Liver (tissue), 9 donors: ENCODE data around the gene IGFBP1. TPM values are rescaled to one million over a fixed set of nuclear protein-coding genes. Genes with fewer than 3 reads are reported as not detected.

Experiments used
- DNase-seq: peaks from one replicate; pipeline ENCODE4 v3.0.0-alpha.2; 2017; ENCODE audit warnings: low spot score
- H3K27ac ChIP-seq, 2 donors: one replicate each; pipeline ENCODE4 v1.7.0; 2013; ENCODE audit warnings: inconsistent platforms in 2 of 2, low read length in 2 of 2, control low read depth in 1 of 2, low read depth in 1 of 2, mild to moderate bottlenecking in 1 of 2
- H3K27me3 ChIP-seq, 4 donors: one replicate each; pipeline versions ENCODE4 v1.6.1 to v1.7.0; 2013; ENCODE audit warnings: low read length in 3 of 4, inconsistent platforms in 1 of 4, mild to moderate bottlenecking in 1 of 4, moderate library complexity in 1 of 4; ENCODE audit not compliant: control insufficient read depth in 4 of 4, insufficient read depth in 4 of 4
- H3K36me3 ChIP-seq, 4 donors: one replicate each; pipeline versions ENCODE4 v1.6.1 to v1.7.0; 2013; ENCODE audit warnings: low read length in 3 of 4, mild to moderate bottlenecking in 3 of 4, low read depth in 1 of 4, moderate library complexity in 1 of 4; ENCODE audit not compliant: control insufficient read depth in 4 of 4, insufficient read depth in 3 of 4
- H3K4me1 ChIP-seq, 4 donors: one replicate each; pipeline versions ENCODE4 v1.6.1 to v1.7.0; 2013; ENCODE audit warnings: low read length in 3 of 4, mild to moderate bottlenecking in 3 of 4, moderate library complexity in 1 of 4; ENCODE audit not compliant: control insufficient read depth in 4 of 4, insufficient read depth in 4 of 4
- H3K4me3 ChIP-seq, 3 donors: one replicate each; pipeline versions ENCODE4 v1.6.1 to v1.7.0; 2013; ENCODE audit warnings: low read length in 3 of 3, control low read depth in 1 of 3, low read depth in 1 of 3, mild to moderate bottlenecking in 1 of 3
- H3K9ac ChIP-seq, 2 donors: one replicate each; pipeline ENCODE4 v1.7.0; 2013; ENCODE audit warnings: low read length in 2 of 2, mild to moderate bottlenecking in 2 of 2, moderate library complexity in 2 of 2, control low read depth in 1 of 2, low read depth in 1 of 2
- H3K9me3 ChIP-seq, 4 donors: one replicate each; pipeline versions ENCODE4 v1.6.1 to v1.7.0; 2013; ENCODE audit warnings: low read length in 3 of 4; ENCODE audit not compliant: control insufficient read depth in 4 of 4
- EGR1 ChIP-seq, 2 donors: IDR thresholded peaks; 2 replicates each; pipeline ENCODE4 v1.6.1; 2016 to 2018; ENCODE audit warnings: antibody characterized with exemption in 2 of 2, low read depth in 2 of 2
- FOXA1 ChIP-seq: IDR thresholded peaks from 2 replicates; pipeline ENCODE4 v1.6.1; 2016; ENCODE audit warnings: antibody characterized with exemption
- FOXA2 ChIP-seq: IDR thresholded peaks from 2 replicates; pipeline ENCODE4 v1.6.1; 2016; ENCODE audit warnings: antibody characterized with exemption
- GABPA ChIP-seq, 2 donors: IDR thresholded peaks in 1 of 2; conservative IDR thresholded peaks in 1 of 2; 2 replicates each; pipeline ENCODE4 v1.6.1; 2016; ENCODE audit warnings: antibody characterized with exemption in 2 of 2, mild to moderate bottlenecking in 1 of 2, moderate library complexity in 1 of 2
- HNF4A ChIP-seq, 2 donors: conservative IDR thresholded peaks; 2 replicates each; pipeline ENCODE4 v1.6.1; 2016; ENCODE audit warnings: antibody characterized with exemption in 2 of 2, mild to moderate bottlenecking in 2 of 2
- HNF4G ChIP-seq: IDR thresholded peaks from 2 replicates; pipeline ENCODE4 v1.6.1; 2016; ENCODE audit warnings: antibody characterized with exemption
- JUND ChIP-seq, 2 donors: IDR thresholded peaks; 2 replicates each; pipeline ENCODE4 v1.6.1; 2016; ENCODE audit warnings: antibody characterized with exemption in 2 of 2
- MAX ChIP-seq: IDR thresholded peaks from 2 replicates; pipeline ENCODE4 v1.6.1; 2016; ENCODE audit warnings: antibody characterized with exemption
- NR2F2 ChIP-seq: IDR thresholded peaks from 2 replicates; pipeline ENCODE4 v1.6.1; 2016; ENCODE audit warnings: antibody characterized with exemption
- RAD21 ChIP-seq, 2 donors: IDR thresholded peaks; 2 replicates each; pipeline ENCODE4 v1.6.1; 2016; ENCODE audit warnings: antibody characterized with exemption in 2 of 2, mild to moderate bottlenecking in 2 of 2
- REST ChIP-seq: IDR thresholded peaks from 2 replicates; pipeline ENCODE4 v1.6.1; 2016; ENCODE audit warnings: antibody characterized with exemption, mild to moderate bottlenecking
- RXRA ChIP-seq, 2 donors: IDR thresholded peaks; 2 replicates each; pipeline ENCODE4 v1.6.1; 2017 to 2018; ENCODE audit warnings: antibody characterized with exemption in 2 of 2, mild to moderate bottlenecking in 1 of 2
- SP1 ChIP-seq: IDR thresholded peaks from 2 replicates; pipeline ENCODE4 v1.6.1; 2018; ENCODE audit warnings: antibody characterized with exemption, mild to moderate bottlenecking
- TAF1 ChIP-seq: conservative IDR thresholded peaks from 2 replicates; pipeline ENCODE4 v1.6.1; 2016; ENCODE audit warnings: antibody characterized with exemption, mild to moderate bottlenecking
- YY1 ChIP-seq: IDR thresholded peaks from 2 replicates; pipeline ENCODE4 v1.6.1; 2016; ENCODE audit warnings: antibody characterized with exemption, mild to moderate bottlenecking
- ZBTB33 ChIP-seq: IDR thresholded peaks from 2 replicates; pipeline ENCODE4 v1.6.1; 2016; ENCODE audit warnings: antibody characterized with exemption
- WGBS: extraction: QIAGEN DNeasy Blood & Tissue Kit; methylation state at CpG from one replicate; pipeline ENCODE4 v1.1.7; 2013; 5-methylcytosine and 5-hydroxymethylcytosine counted together
- polyA plus RNA-seq, 2 donors: library from polyadenylated mRNA; stranded (reverse) in 1 of 2; unstranded in 1 of 2; fragments of 200-250 nt in 1 of 2; fragments of >200 nt in 1 of 2; fragmentation: Nextera tagmentation in 1 of 2; extraction: Ambion mirVana in 1 of 2; gene quantifications; one replicate each; pipeline versions ENCODE4 v1.2.1 to v1.2.3, GENCODE V29; 2013 to 2015
- total RNA-seq, 2 donors: library from RNA; depleted of rRNA; stranded (reverse); fragments of >200 nt; gene quantifications; one replicate each; pipeline ENCODE4 v1.2.3, GENCODE V29; 2014
- TF ChIP-seq, protein P1 (sequence below): IDR thresholded peaks from 2 replicates; pipeline ENCODE4 v1.6.1; 2016; ENCODE audit warnings: antibody characterized with exemption
- TF ChIP-seq, protein P2 (sequence below): fragments of 150-350 bp; IDR thresholded peaks from 2 replicates; pipeline ENCODE4 v1.5.1; 2017; ENCODE audit warnings: improper control_type of control experiment, low read depth, low read length; ENCODE audit not compliant: missing input control
- donor health status: healthy.
- donor health status: healthy.
- donor health status: healthy.
- donor health status: healthy.
- donor health status: healthy.

The IGFBP1 gene
- total and polyA plus RNA-seq, 4 donors = 3.5 to 234 (median 63.6) TPM

DNA sequence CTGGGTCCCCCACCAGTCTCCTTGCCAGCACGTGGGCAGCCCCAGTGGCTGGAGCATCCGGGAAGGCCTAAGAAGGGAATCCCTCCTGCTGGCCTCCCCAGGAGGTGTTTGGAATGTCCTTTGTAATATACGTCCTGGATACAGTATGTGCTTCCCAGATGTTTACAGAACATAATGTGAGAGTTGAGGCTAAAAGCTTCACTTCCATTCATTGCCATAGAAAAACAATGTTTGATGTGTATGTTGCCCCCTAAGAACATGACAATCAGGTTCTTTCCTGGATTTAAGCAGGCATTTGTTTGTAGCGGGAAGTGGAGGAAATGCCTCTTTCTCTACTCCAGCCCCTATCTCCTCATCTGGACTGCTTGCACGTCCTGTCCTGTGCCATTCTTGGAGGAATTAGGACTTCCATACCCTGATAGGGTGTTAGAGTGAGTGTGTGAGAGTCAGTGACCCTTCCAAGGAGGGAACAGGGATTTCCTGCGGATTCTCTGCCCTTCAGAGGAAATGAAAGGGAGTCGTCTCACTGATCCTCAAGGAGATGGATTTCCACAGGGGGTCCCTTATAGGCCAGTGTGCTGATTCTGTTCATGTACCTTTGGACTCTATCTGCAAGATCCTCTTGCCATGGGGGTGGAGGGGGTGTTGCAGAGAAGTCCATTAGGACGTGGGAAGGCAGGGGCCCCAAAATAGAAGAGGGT, 1.2 kb downstream of the IGFBP1 start:
- H3K9me3 ChIP-seq = no peaks in the 10 kb centered on the region
- DNase-seq = no peak
- H3K4me1 ChIP-seq = peaks cover 0 to 36% (median 18%) of the 10 kb centered on the region in 4 donors
- WGBS = 38% methylated on average over 8 of the region's 8 CpGs
- peaks cover 0 to 9% (median 0%) of the 10 kb centered on the region in 4 donors for H3K36me3 ChIP-seq
- H3K27me3 ChIP-seq = no peaks in the 10 kb centered on the region
- H3K4me3 ChIP-seq = peak overlapping the region; percentile 25 to 64 (median 44)
- peak overlapping the region; percentile 65 to 98 for H3K9ac ChIP-seq
- TF ChIP-seq FOXA1 = no peak
- TF ChIP-seq RXRA (IDR thresholded peaks at IDR 0.05) = no peak
- no peak for TF ChIP-seq YY1
- TF ChIP-seq HNF4G = no peak
- TF ChIP-seq HNF4A (conservative IDR thresholded peaks at IDR 0.05) = peak; percentile 23 to 41
- peak; percentile 27 to 28 for TF ChIP-seq EGR1 (IDR thresholded peaks at IDR 0.05; ENCODE audit: low read depth in 2 of 2)
- TF ChIP-seq JUND (IDR thresholded peaks at IDR 0.05) = peak in 1 of 2 donors; percentile 10
- TF ChIP-seq GABPA (IDR thresholded peaks at IDR 0.05 in 1 of 2, conservative IDR thresholded peaks at IDR 0.05 in 1 of 2) = no peak
- TF ChIP-seq REST = peak; percentile 48
- TF ChIP-seq, protein P1, sequence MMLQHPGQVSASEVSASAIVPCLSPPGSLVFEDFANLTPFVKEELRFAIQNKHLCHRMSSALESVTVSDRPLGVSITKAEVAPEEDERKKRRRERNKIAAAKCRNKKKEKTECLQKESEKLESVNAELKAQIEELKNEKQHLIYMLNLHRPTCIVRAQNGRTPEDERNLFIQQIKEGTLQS = peak; percentile 55
- peak; percentile 56 for TF ChIP-seq TAF1
- TF ChIP-seq FOXA2 = peak; percentile 23
- no peak for TF ChIP-seq RAD21 (IDR thresholded peaks at IDR 0.05)
- TF ChIP-seq NR2F2 = no peak
- TF ChIP-seq ZBTB33 = no peak
- no peak for TF ChIP-seq MAX
- peak overlapping the region; percentile 90 to 93 for H3K27ac ChIP-seq

- no peak for TF ChIP-seq SP1
- peak; percentile 13 for TF ChIP-seq YY1
- no peak for TF ChIP-seq FOXA2
- TF ChIP-seq TAF1 = no peak
- TF ChIP-seq, protein P2, sequence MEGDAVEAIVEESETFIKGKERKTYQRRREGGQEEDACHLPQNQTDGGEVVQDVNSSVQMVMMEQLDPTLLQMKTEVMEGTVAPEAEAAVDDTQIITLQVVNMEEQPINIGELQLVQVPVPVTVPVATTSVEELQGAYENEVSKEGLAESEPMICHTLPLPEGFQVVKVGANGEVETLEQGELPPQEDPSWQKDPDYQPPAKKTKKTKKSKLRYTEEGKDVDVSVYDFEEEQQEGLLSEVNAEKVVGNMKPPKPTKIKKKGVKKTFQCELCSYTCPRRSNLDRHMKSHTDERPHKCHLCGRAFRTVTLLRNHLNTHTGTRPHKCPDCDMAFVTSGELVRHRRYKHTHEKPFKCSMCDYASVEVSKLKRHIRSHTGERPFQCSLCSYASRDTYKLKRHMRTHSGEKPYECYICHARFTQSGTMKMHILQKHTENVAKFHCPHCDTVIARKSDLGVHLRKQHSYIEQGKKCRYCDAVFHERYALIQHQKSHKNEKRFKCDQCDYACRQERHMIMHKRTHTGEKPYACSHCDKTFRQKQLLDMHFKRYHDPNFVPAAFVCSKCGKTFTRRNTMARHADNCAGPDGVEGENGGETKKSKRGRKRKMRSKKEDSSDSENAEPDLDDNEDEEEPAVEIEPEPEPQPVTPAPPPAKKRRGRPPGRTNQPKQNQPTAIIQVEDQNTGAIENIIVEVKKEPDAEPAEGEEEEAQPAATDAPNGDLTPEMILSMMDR = no peak
- TF ChIP-seq REST = peak; percentile 20
- TF ChIP-seq JUND (IDR thresholded peaks at IDR 0.05) = peak in 1 of 2 donors; percentile 74
- peak; percentile 17 for TF ChIP-seq NR2F2
- no peak for TF ChIP-seq RAD21 (IDR thresholded peaks at IDR 0.05)
- TF ChIP-seq RXRA (IDR thresholded peaks at IDR 0.05) = no peak
- no peak for TF ChIP-seq FOXA1
- H3K9ac ChIP-seq = peak overlapping the region; percentile 65 to 98
- H3K9me3 ChIP-seq = no peaks in the 10 kb centered on the region
- peaks cover 0 to 9% (median 0%) of the 10 kb centered on the region in 4 donors for H3K36me3 ChIP-seq
- no peaks in the 10 kb centered on the region for H3K27me3 ChIP-seq
- H3K4me1 ChIP-seq = peaks cover 0 to 29% (median 15%) of the 10 kb centered on the region in 4 donors
- H3K4me3 ChIP-seq = peak overlapping the region; percentile 25 to 64 (median 44)
- H3K27ac ChIP-seq = peak overlapping the region; percentile 90 to 93
- DNase-seq = no peak
- WGBS = 74% methylated on average over 8 of the region's 8 CpGs
Observed at GRCh38 chr7:45890125-45890901, 2.0 kb downstream of the IGFBP1 start.
